WTC11 (cell line): ENCODE data around the gene CDH13. TPM values are rescaled to one million over a fixed set of nuclear protein-coding genes. Genes with fewer than 3 reads are reported as not detected.

ENCODE experiments used
- ATAC-seq: fragments of 200-7000 bp; cut with Tn5 transposase; 2 replicates; pipeline ENCODE4 v1.10.0; 2021; ENCODE audit warnings: mild to moderate bottlenecking, moderate library complexity
- CTCF ChIA-PET: fragments of 300-600 bp; sonication (Branson Sonifier 250); formaldehyde crosslinking; loops from one replicate; lab custom pipeline; 2021; ENCODE audit warnings: antibody characterized with exemption; lab: Charles Lee
- POLR2A ChIA-PET: fragments of 350-600 bp; sonication (Branson Sonifier 250); formaldehyde crosslinking; loops from one replicate; lab custom pipeline; 2021; ENCODE audit warnings: antibody characterized with exemption; lab: Charles Lee
- DNase-seq: peaks from one replicate; pipeline ENCODE4 v3.0.0; 2021; ENCODE audit warnings: low spot score
- H3K27ac Mint-ChIP-seq: 2 replicates; pipeline ENCODE4 v1.8.0; 2021; ENCODE audit warnings: mixed read lengths
- H3K27me3 Mint-ChIP-seq: 2 replicates; pipeline ENCODE4 v1.8.0; 2021; ENCODE audit warnings: low read depth, mild to moderate bottlenecking, moderate library complexity, mixed read lengths
- H3K36me3 Mint-ChIP-seq: 2 replicates; pipeline ENCODE4 v1.8.0; 2021; ENCODE audit warnings: mixed read lengths
- H3K4me1 Mint-ChIP-seq: 2 replicates; pipeline ENCODE4 v1.8.0; 2022; ENCODE audit warnings: mixed read lengths
- H3K4me3 Mint-ChIP-seq: 2 replicates; pipeline ENCODE4 v1.8.0; 2021; ENCODE audit warnings: mild to moderate bottlenecking, moderate library complexity, mixed read lengths
- H3K9me3 Mint-ChIP-seq: 2 replicates; pipeline ENCODE4 v1.8.0; 2021; ENCODE audit warnings: mixed read lengths
- ATF1 ChIP-seq: sonication (generic); formaldehyde crosslinking; IDR thresholded peaks from 2 replicates; pipeline ENCODE4 v1.8.1; 2023; ENCODE audit warnings: mild to moderate bottlenecking, moderate library complexity, missing genetic modification reagents
- ATF2 ChIP-seq: sonication (generic); formaldehyde crosslinking; IDR thresholded peaks from 2 replicates; pipeline ENCODE4 v1.8.1; 2022; ENCODE audit warnings: low read depth, missing genetic modification reagents, borderline replicate concordance
- CREB1 ChIP-seq: sonication (generic); formaldehyde crosslinking; IDR thresholded peaks from 2 replicates; pipeline ENCODE4 v1.8.0; 2023; ENCODE audit warnings: mild to moderate bottlenecking, missing genetic modification reagents
- E2F1 ChIP-seq: sonication (generic); formaldehyde crosslinking; IDR thresholded peaks from 2 replicates; pipeline ENCODE4 v1.8.0; 2022; ENCODE audit warnings: mild to moderate bottlenecking, missing genetic modification reagents
- ELF4 ChIP-seq: sonication (generic); formaldehyde crosslinking; IDR thresholded peaks from 2 replicates; pipeline ENCODE4 v1.8.1; 2022; ENCODE audit warnings: low read depth, mild to moderate bottlenecking, moderate library complexity, missing genetic modification reagents
- EMX1 ChIP-seq: fragments of 250-450 bp; sonication (Bioruptor Pico); IDR thresholded peaks from 2 replicates; pipeline ENCODE4 v1.8.0; 2021; ENCODE audit warnings: mild to moderate bottlenecking
- FOXP4 ChIP-seq: sonication (generic); formaldehyde crosslinking; IDR thresholded peaks from 2 replicates; pipeline ENCODE4 v1.8.0; 2022; ENCODE audit warnings: mild to moderate bottlenecking, missing genetic modification reagents
- HMGA2 ChIP-seq: fragments of 250-450 bp; sonication (Bioruptor Pico); IDR thresholded peaks from 2 replicates; pipeline ENCODE4 v1.4.0; 2021; ENCODE audit warnings: mild to moderate bottlenecking, moderate library complexity
- IRF2 ChIP-seq: sonication (generic); formaldehyde crosslinking; IDR thresholded peaks from 2 replicates; pipeline ENCODE4 v1.8.0; 2022; ENCODE audit warnings: low read depth, missing genetic modification reagents, borderline replicate concordance
- MAX ChIP-seq: sonication (generic); formaldehyde crosslinking; IDR thresholded peaks from 2 replicates; pipeline ENCODE4 v1.8.0; 2022; ENCODE audit warnings: mild to moderate bottlenecking, missing genetic modification reagents
- NFYB ChIP-seq: sonication (generic); formaldehyde crosslinking; conservative IDR thresholded peaks from 2 replicates; pipeline ENCODE4 v1.8.0; 2022; ENCODE audit warnings: low read depth, missing genetic modification reagents
- NR1H2 ChIP-seq: sonication (generic); formaldehyde crosslinking; IDR thresholded peaks from 2 replicates; pipeline ENCODE4 v1.9.0; 2021; ENCODE audit warnings: mild to moderate bottlenecking, moderate library complexity, missing genetic modification reagents
- PRRX2 ChIP-seq: fragments of 250-450 bp; sonication (Bioruptor Pico); IDR thresholded peaks from 2 replicates; pipeline ENCODE4 v1.8.0; 2021; ENCODE audit warnings: mild to moderate bottlenecking
- SMAD3 ChIP-seq: sonication (generic); formaldehyde crosslinking; IDR thresholded peaks from 2 replicates; pipeline ENCODE4 v1.8.0; 2022; ENCODE audit warnings: missing genetic modification reagents, mild to moderate bottlenecking, borderline replicate concordance
- TCF7 ChIP-seq: sonication (generic); formaldehyde crosslinking; IDR thresholded peaks from 2 replicates; pipeline ENCODE4 v1.8.0; 2022; ENCODE audit warnings: mild to moderate bottlenecking, low read depth, missing genetic modification reagents, moderate library complexity
- TEAD1 ChIP-seq: sonication (generic); formaldehyde crosslinking; IDR thresholded peaks from 2 replicates; pipeline ENCODE4 v1.8.0; 2022; ENCODE audit warnings: mild to moderate bottlenecking, missing genetic modification reagents
- USF1 ChIP-seq: sonication (generic); formaldehyde crosslinking; IDR thresholded peaks from 2 replicates; pipeline ENCODE4 v1.8.0; 2022; ENCODE audit warnings: mild to moderate bottlenecking, missing genetic modification reagents
- USF2 ChIP-seq: sonication (generic); formaldehyde crosslinking; IDR thresholded peaks from 2 replicates; pipeline ENCODE4 v1.8.1; 2023; ENCODE audit warnings: mild to moderate bottlenecking, missing genetic modification reagents, moderate library complexity
- ZNF121 ChIP-seq: sonication (generic); formaldehyde crosslinking; IDR thresholded peaks from 2 replicates; pipeline ENCODE4 v1.8.0; 2023; ENCODE audit warnings: missing genetic modification reagents
- ZNF219 ChIP-seq: sonication (generic); formaldehyde crosslinking; IDR thresholded peaks from 2 replicates; pipeline ENCODE4 v1.8.0; 2023; ENCODE audit warnings: missing genetic modification reagents, mild to moderate bottlenecking, borderline replicate concordance
- ZNF532 ChIP-seq: fragments of 250-450 bp; sonication (Bioruptor Pico); IDR thresholded peaks from 2 replicates; pipeline ENCODE4 v1.9.0; 2021; ENCODE audit warnings: mild to moderate bottlenecking, borderline replicate concordance
- ZSCAN18 ChIP-seq: fragments of 250-450 bp; sonication (Bioruptor Pico); IDR thresholded peaks from 2 replicates; pipeline ENCODE4 v2.1.2; 2022; ENCODE audit warnings: mild to moderate bottlenecking, moderate library complexity
- total RNA-seq: library from RNA; stranded (reverse); gene quantifications from 3 replicates; pipeline ENCODE4 v1.2.3, GENCODE V29; 2021

CDH13 gene
- total RNA-seq, 1 experiment from 2014 or later: 0.81 TPM

GRCh38 chr16:83248735-83249463 lies 622.1 kb downstream of the CDH13 start (continued):
- no peak for TF ChIP-seq USF1
- no peak for TF ChIP-seq NR1H2 (CRISPR knock-in tag)
- TF ChIP-seq PRRX2 (CRISPR knock-in tag): no peak
- no peak for TF ChIP-seq EMX1
- TF ChIP-seq ELF4 (CRISPR knock-in tag): no peak
- TF ChIP-seq SMAD3 (CRISPR knock-in tag): no peak
- no peak for TF ChIP-seq MAX
- no peak for TF ChIP-seq TCF7 (CRISPR knock-in tag)
- TF ChIP-seq ATF1 (CRISPR knock-in tag): no peak
- no peak for TF ChIP-seq E2F1 (CRISPR knock-in tag)

- no peaks in the 10 kb centered on the region for H3K27me3 Mint-ChIP-seq
- no peak for ATAC-seq
- TF ChIP-seq NFYB (CRISPR knock-in tag) (no peak), FOXP4 (no peak), ZSCAN18 (no peak), TEAD1 (CRISPR knock-in tag) (no peak), CREB1 (CRISPR knock-in tag) (no peak), HMGA2 (CRISPR knock-in tag) (no peak), ATF2 (CRISPR knock-in tag) (no peak), ZNF532 (CRISPR knock-in tag) (no peak), ZNF219 (no peak), IRF2 (no peak), USF2 (CRISPR knock-in tag) (no peak), ZNF121 (CRISPR knock-in tag) (no peak)
Observed at GRCh38 chr16:83253521-83253920, 626.8 kb downstream of the CDH13 start.

More at GRCh38 chr16:83253521-83253920, 626.8 kb downstream of the CDH13 start:
- peaks cover 3% of the 10 kb centered on the region; the same call in 1 of the 2 replicates for H3K9me3 Mint-ChIP-seq
- H3K36me3 Mint-ChIP-seq: no peaks in the 10 kb centered on the region
- no peaks in the 10 kb centered on the region for H3K4me1 Mint-ChIP-seq
- POLR2A ChIA-PET: no interaction called here
- no peak overlapping the region for H3K4me3 Mint-ChIP-seq
- CTCF ChIA-PET: no interaction called here
- no peak for DNase-seq
- H3K27ac Mint-ChIP-seq: no peak overlapping the region
